Measurements from ENCODE around the gene COX18.

- TF ChIP-seq CTCF (IDR thresholded peaks at IDR 0.05): no peak
- TF ChIP-seq POLR2A (IDR thresholded peaks at IDR 0.05): no peak
- no peak for TF ChIP-seq EP300 (IDR thresholded peaks at IDR 0.05)
These were observed 23.4 kb upstream of the COX18 start for GRCh38 chr4:73092868-73093267.

Measured in tibial nerve (tissue), 4 donors.